Measurements from ENCODE around the gene PRSS2. TPM values are rescaled to one million over a fixed set of nuclear protein-coding genes. Genes with fewer than 3 reads are reported as not detected.
A peak's percentile ranks its signal among the peaks of the same experiment; 100 is the strongest.
"Not testable (repeated sequence)": the region's sequence is repeated elsewhere in the genome, so short reads cannot be mapped to it uniquely, and the experiment has no call there.

Gene PRSS2
- total RNA-seq, 1 donor from 2014 or later, result not detected

- peak; percentile 45 for DNase-seq (ENCODE audit: low read depth)
- no peaks in the 10 kb centered on the region for H3K27me3 ChIP-seq (ENCODE audit: control insufficient read depth, insufficient read depth, low read length)
- no peak for TF ChIP-seq CTCF (IDR thresholded peaks at IDR 0.05; ENCODE audit: insufficient read depth, low read length, poor library complexity, severe bottlenecking)
- H3K36me3 ChIP-seq (ENCODE audit: control insufficient read depth, insufficient read depth, low read length), result no peaks in the 10 kb centered on the region
- H3K4me3 ChIP-seq (ENCODE audit: low read depth, low read length), result no peak overlapping the region
These were observed 568 bp downstream of the PRSS2 start for GRCh38 chr7:142771353-142771723.

- H3K4me3 ChIP-seq (ENCODE audit: low read depth, low read length), result no peak overlapping the region
- H3K36me3 ChIP-seq (ENCODE audit: control insufficient read depth, insufficient read depth, low read length), result no peaks in the 10 kb centered on the region
- no peak for DNase-seq (ENCODE audit: low read depth)
- H3K27me3 ChIP-seq (ENCODE audit: control insufficient read depth, insufficient read depth, low read length), result no peaks in the 10 kb centered on the region
- TF ChIP-seq CTCF (IDR thresholded peaks at IDR 0.05; ENCODE audit: insufficient read depth, low read length, poor library complexity, severe bottlenecking), result no peak
These were observed 1.3 kb downstream of the PRSS2 start for GRCh38 chr7:142772051-142772450.

- no peaks in the 10 kb centered on the region for H3K36me3 ChIP-seq (ENCODE audit: control insufficient read depth, insufficient read depth, low read length)
- H3K27me3 ChIP-seq (ENCODE audit: control insufficient read depth, insufficient read depth, low read length), result no peaks in the 10 kb centered on the region
- no peak for TF ChIP-seq CTCF (IDR thresholded peaks at IDR 0.05; ENCODE audit: insufficient read depth, low read length, poor library complexity, severe bottlenecking)
- no peak overlapping the region for H3K4me3 ChIP-seq (ENCODE audit: low read depth, low read length)
- DNase-seq (ENCODE audit: low read depth), result no peak
These were observed 1.9 kb downstream of the PRSS2 start for GRCh38 chr7:142772673-142773072.

- TF ChIP-seq CTCF (IDR thresholded peaks at IDR 0.05; ENCODE audit: insufficient read depth, low read length, poor library complexity, severe bottlenecking), result no peak
- no peak overlapping the region for H3K4me3 ChIP-seq (ENCODE audit: low read depth, low read length)
- no peaks in the 10 kb centered on the region for H3K36me3 ChIP-seq (ENCODE audit: control insufficient read depth, insufficient read depth, low read length)
- H3K27me3 ChIP-seq (ENCODE audit: control insufficient read depth, insufficient read depth, low read length), result no peaks in the 10 kb centered on the region
- no peak for DNase-seq (ENCODE audit: low read depth)
These were observed 2.5 kb downstream of the PRSS2 start for GRCh38 chr7:142773230-142773629.

GRCh38 chr7:142773937-142774744, 3.4 kb downstream of the PRSS2 start:
- H3K36me3 ChIP-seq (ENCODE audit: control insufficient read depth, insufficient read depth, low read length), result no peaks in the 10 kb centered on the region
- no peak for DNase-seq (ENCODE audit: low read depth)
- no peak for TF ChIP-seq CTCF (IDR thresholded peaks at IDR 0.05; ENCODE audit: insufficient read depth, low read length, poor library complexity, severe bottlenecking)
- no peaks in the 10 kb centered on the region for H3K27me3 ChIP-seq (ENCODE audit: control insufficient read depth, insufficient read depth, low read length)
- no peak overlapping the region for H3K4me3 ChIP-seq (ENCODE audit: low read depth, low read length)

GRCh38 chr7:142774826-142775225, 4.1 kb downstream of the PRSS2 start:
- no peak overlapping the region for H3K4me3 ChIP-seq (ENCODE audit: low read depth, low read length)
- TF ChIP-seq CTCF (IDR thresholded peaks at IDR 0.05; ENCODE audit: insufficient read depth, low read length, poor library complexity, severe bottlenecking), result no peak
- DNase-seq (ENCODE audit: low read depth), result no peak
- no peaks in the 10 kb centered on the region for H3K36me3 ChIP-seq (ENCODE audit: control insufficient read depth, insufficient read depth, low read length)
- no peaks in the 10 kb centered on the region for H3K27me3 ChIP-seq (ENCODE audit: control insufficient read depth, insufficient read depth, low read length)

GRCh38 chr7:142775351-142776115, 4.8 kb downstream of the PRSS2 start:
- not testable (repeated sequence) for DNase-seq (ENCODE audit: low read depth); H3K27me3 ChIP-seq (ENCODE audit: control insufficient read depth, insufficient read depth, low read length); H3K36me3 ChIP-seq (ENCODE audit: control insufficient read depth, insufficient read depth, low read length); H3K4me3 ChIP-seq (ENCODE audit: low read depth, low read length)
